Measurements from ENCODE around the gene CFAP100. TPM values are rescaled to one million over a fixed set of nuclear protein-coding genes. Genes with fewer than 3 reads are reported as not detected.

The CFAP100 gene
- total RNA-seq, 1 donor from 2014 or later = not detected

DNA sequence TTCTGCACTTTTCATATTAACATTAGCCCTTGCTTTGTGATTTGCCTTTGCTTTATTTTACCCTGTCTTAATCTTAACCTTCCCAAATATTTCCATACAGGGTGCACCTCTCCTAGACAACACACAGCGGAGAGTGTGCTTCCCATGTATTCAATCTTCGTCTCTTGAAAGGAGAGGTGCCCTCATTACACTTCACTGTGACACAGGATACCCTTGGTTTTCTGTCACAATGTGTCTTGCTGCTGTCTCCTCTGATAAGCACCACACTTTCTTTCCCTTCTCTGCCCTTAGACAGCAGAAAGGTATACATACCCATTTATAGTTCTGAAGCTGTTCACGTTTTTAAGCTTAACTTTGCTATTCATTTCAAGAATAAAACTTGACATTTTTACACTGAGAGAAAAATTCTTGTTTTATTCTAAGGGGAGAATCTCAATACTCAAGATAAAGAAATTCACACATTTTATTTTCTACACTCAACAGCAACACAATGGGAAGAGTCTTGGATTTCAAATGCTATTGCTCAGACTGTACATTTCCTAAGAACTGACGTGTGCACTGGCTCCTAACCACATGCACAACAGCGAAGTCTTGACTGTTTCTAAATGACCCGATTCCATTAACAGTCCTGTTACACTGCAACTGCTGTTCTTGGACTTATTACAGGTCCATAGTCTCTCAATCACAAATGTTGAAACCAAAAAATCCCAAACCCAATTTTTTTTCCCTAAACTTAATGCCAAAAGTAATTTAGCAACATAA, 59.9 kb downstream of the CFAP100 start:
- no peak overlapping the region for H3K4me3 Mint-ChIP-seq
- DNase-seq (ENCODE audit: low spot score in 2 of 2, unreplicated experiment in 2 of 2) = no peak
- H3K4me1 Mint-ChIP-seq = peaks cover 5% of the 10 kb centered on the region
- H3K27ac Mint-ChIP-seq = peak overlapping the region; percentile 5
- H3K9me3 Mint-ChIP-seq = no peaks in the 10 kb centered on the region
- TF ChIP-seq, protein P1, sequence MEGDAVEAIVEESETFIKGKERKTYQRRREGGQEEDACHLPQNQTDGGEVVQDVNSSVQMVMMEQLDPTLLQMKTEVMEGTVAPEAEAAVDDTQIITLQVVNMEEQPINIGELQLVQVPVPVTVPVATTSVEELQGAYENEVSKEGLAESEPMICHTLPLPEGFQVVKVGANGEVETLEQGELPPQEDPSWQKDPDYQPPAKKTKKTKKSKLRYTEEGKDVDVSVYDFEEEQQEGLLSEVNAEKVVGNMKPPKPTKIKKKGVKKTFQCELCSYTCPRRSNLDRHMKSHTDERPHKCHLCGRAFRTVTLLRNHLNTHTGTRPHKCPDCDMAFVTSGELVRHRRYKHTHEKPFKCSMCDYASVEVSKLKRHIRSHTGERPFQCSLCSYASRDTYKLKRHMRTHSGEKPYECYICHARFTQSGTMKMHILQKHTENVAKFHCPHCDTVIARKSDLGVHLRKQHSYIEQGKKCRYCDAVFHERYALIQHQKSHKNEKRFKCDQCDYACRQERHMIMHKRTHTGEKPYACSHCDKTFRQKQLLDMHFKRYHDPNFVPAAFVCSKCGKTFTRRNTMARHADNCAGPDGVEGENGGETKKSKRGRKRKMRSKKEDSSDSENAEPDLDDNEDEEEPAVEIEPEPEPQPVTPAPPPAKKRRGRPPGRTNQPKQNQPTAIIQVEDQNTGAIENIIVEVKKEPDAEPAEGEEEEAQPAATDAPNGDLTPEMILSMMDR (IDR thresholded peaks at IDR 0.05; ENCODE audit: unreplicated experiment) = no peak
- peaks cover 24% of the 10 kb centered on the region for H3K36me3 Mint-ChIP-seq
- H3K27me3 Mint-ChIP-seq (ENCODE audit: low read depth) = no peaks in the 10 kb centered on the region

DNA sequence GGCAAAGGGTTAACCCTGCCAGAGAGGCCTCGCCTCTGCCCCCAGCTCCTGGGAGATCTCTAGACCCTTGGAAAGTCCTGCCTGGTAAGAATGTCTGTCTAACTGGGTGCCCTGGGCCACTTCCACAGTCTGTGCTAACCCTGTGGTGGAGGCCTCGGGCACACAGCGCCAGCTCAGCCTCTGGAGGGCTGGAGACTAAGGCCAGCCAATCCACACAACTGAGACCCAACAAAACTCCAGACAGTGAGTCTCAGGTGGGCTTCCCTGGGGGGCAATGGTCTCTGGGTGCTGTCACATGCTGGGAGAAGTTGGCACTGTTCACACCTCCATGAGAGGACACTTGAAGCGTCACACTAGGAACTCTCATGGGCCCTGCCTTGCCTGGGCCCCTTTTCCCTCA, 61.5 kb downstream of the CFAP100 start:
- Mint-ChIP-seq H3K27ac (no peak overlapping the region), H3K4me3 (no peak overlapping the region), H3K4me1 (peaks cover 5% of the 10 kb centered on the region), H3K27me3 (ENCODE audit: low read depth) (no peaks in the 10 kb centered on the region), H3K36me3 (peaks cover 21% of the 10 kb centered on the region), H3K9me3 (no peaks in the 10 kb centered on the region)
- TF ChIP-seq, protein P1 (IDR thresholded peaks at IDR 0.05; ENCODE audit: unreplicated experiment) = no peak
- DNase-seq (ENCODE audit: low spot score in 2 of 2, unreplicated experiment in 2 of 2) = no peak

DNA sequence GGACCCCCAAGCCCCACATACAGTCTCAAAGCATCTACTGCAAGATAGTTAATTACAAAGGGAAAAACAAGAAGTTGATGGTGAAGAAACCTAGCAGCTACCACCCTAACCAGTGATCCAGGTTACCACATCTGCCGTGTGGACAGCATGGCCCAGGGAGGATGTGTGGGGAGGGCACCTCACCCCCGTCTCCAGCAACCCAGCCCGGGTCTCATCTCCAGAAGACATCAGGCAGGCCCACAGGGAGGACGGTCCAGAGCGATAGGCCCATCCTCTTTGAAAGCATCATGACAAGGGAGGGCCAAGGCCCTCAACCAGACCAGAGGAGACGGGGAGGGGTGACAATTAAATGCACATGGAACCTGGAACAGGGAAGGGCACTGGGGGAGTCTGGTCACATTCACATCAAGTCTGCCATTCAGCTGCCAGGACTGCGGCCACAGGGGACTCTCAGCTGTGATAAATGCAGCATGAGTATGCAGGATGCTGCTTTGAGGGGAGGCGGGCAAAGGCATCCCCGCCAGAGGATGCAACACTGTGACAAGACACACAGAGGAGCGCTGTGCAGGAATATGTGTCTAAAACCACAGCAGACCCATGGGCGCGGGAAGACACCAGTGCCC, 62.2 kb downstream of the CFAP100 start:
- no peaks in the 10 kb centered on the region for H3K9me3 Mint-ChIP-seq
- peaks cover 20% of the 10 kb centered on the region for H3K36me3 Mint-ChIP-seq
- H3K27ac Mint-ChIP-seq = no peak overlapping the region
- TF ChIP-seq, protein P1 (IDR thresholded peaks at IDR 0.05; ENCODE audit: unreplicated experiment) = no peak
- H3K4me3 Mint-ChIP-seq = no peak overlapping the region
- peaks cover 5% of the 10 kb centered on the region for H3K4me1 Mint-ChIP-seq
- no peak for DNase-seq (ENCODE audit: low spot score in 2 of 2, unreplicated experiment in 2 of 2)
- H3K27me3 Mint-ChIP-seq (ENCODE audit: low read depth) = no peaks in the 10 kb centered on the region

DNA sequence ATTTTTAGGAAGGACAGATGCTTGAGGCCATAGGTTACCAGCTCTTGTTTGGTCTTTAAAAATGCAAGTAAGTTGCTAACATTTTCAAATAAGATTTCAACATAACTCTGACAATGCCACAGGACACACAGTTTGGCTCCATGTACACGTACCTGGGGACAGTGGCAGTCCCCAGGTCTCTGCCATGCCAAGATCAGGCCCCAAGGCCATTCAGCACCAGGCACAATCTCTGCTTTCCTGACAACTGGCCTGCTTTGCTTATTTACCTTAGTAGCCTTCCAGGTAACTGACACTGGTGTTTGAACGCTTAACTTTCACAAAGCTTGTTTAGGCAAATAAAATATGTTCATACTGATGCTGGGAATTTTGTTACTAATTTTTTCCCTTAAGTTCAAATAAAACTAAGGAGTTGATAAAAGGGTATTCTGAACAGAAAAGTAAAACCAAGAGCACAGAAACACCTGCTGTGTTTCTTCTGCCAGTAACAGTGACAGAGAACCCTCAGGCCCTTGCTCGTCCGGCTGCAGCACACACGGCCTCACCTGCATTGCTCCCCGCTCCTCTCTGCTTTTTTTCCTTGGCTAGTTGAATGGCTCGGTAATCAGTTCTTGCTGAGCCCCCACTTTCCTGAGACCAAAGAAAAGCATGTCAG, 64.5 kb downstream of the CFAP100 start:
- Mint-ChIP-seq H3K36me3 (peaks cover 22% of the 10 kb centered on the region), H3K27me3 (ENCODE audit: low read depth) (no peaks in the 10 kb centered on the region), H3K4me3 (no peak overlapping the region), H3K4me1 (no peaks in the 10 kb centered on the region), H3K27ac (no peak overlapping the region), H3K9me3 (no peaks in the 10 kb centered on the region)
- TF ChIP-seq, protein P1 (IDR thresholded peaks at IDR 0.05; ENCODE audit: unreplicated experiment) = no peak
- no peak for DNase-seq (ENCODE audit: low spot score in 2 of 2, unreplicated experiment in 2 of 2)

DNA sequence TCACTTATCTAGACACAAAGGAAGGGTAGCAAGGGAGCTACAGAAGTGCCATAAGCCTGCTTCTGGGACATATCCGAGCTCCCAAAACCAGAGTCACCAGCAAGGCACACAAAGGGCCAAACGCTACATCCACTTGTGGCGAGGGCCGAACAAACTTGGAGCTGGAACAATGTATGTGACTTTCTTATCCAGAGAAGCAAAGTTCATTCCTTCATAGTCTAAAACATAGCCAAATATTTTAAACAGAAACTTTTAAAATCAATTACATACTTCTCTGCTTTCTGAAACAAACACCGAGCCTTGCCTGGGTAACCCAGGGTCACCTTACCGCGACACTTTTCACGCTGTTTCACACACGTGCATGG, 65.0 kb downstream of the CFAP100 start:
- Mint-ChIP-seq H3K36me3 (peaks cover 25% of the 10 kb centered on the region), H3K9me3 (no peaks in the 10 kb centered on the region)

More for the DNA sequence above, 65.0 kb downstream of the CFAP100 start:
- Mint-ChIP-seq H3K27me3 (ENCODE audit: low read depth) (no peaks in the 10 kb centered on the region), H3K4me3 (no peak overlapping the region), H3K27ac (no peak overlapping the region), H3K4me1 (no peaks in the 10 kb centered on the region)
- DNase-seq (ENCODE audit: low spot score in 2 of 2, unreplicated experiment in 2 of 2) = no peak
- TF ChIP-seq, protein P1 (IDR thresholded peaks at IDR 0.05; ENCODE audit: unreplicated experiment) = no peak

Measured in mesothelial cell of epicardium (in vitro differentiated cells).